WTC11 (cell line): Measurements from ENCODE around the gene LIMS2. TPM values are rescaled to one million over a fixed set of nuclear protein-coding genes. Genes with fewer than 3 reads are reported as not detected.

Source experiments
- ATAC-seq: fragments of 200-7000 bp; cut with Tn5 transposase; 2 replicates; pipeline ENCODE4 v1.10.0; 2021; ENCODE audit warnings: mild to moderate bottlenecking, moderate library complexity
- CTCF ChIA-PET: fragments of 300-600 bp; sonication (Branson Sonifier 250); formaldehyde crosslinking; loops from one replicate; lab custom pipeline; 2021; ENCODE audit warnings: antibody characterized with exemption; lab: Charles Lee
- POLR2A ChIA-PET: fragments of 350-600 bp; sonication (Branson Sonifier 250); formaldehyde crosslinking; loops from one replicate; lab custom pipeline; 2021; ENCODE audit warnings: antibody characterized with exemption; lab: Charles Lee
- DNase-seq: peaks from one replicate; pipeline ENCODE4 v3.0.0; 2021; ENCODE audit warnings: low spot score
- H3K27ac Mint-ChIP-seq: 2 replicates; pipeline ENCODE4 v1.8.0; 2021; ENCODE audit warnings: mixed read lengths
- H3K27me3 Mint-ChIP-seq: 2 replicates; pipeline ENCODE4 v1.8.0; 2021; ENCODE audit warnings: low read depth, mild to moderate bottlenecking, moderate library complexity, mixed read lengths
- H3K36me3 Mint-ChIP-seq: 2 replicates; pipeline ENCODE4 v1.8.0; 2021; ENCODE audit warnings: mixed read lengths
- H3K4me1 Mint-ChIP-seq: 2 replicates; pipeline ENCODE4 v1.8.0; 2022; ENCODE audit warnings: mixed read lengths
- H3K4me3 Mint-ChIP-seq: 2 replicates; pipeline ENCODE4 v1.8.0; 2021; ENCODE audit warnings: mild to moderate bottlenecking, moderate library complexity, mixed read lengths
- H3K9me3 Mint-ChIP-seq: 2 replicates; pipeline ENCODE4 v1.8.0; 2021; ENCODE audit warnings: mixed read lengths
- ATF3 ChIP-seq: sonication (generic); formaldehyde crosslinking; conservative IDR thresholded peaks from 2 replicates; pipeline ENCODE4 v1.8.1; 2022; ENCODE audit warnings: mild to moderate bottlenecking, missing genetic modification reagents
- CDX4 ChIP-seq: fragments of 250-450 bp; sonication (Bioruptor Pico); IDR thresholded peaks from 2 replicates; pipeline ENCODE4 v1.9.0; 2021; ENCODE audit warnings: moderate library complexity, mild to moderate bottlenecking, inconsistent platforms, borderline replicate concordance
- E2F1 ChIP-seq: sonication (generic); formaldehyde crosslinking; IDR thresholded peaks from 2 replicates; pipeline ENCODE4 v1.8.0; 2022; ENCODE audit warnings: mild to moderate bottlenecking, missing genetic modification reagents
- EMX1 ChIP-seq: fragments of 250-450 bp; sonication (Bioruptor Pico); IDR thresholded peaks from 2 replicates; pipeline ENCODE4 v1.8.0; 2021; ENCODE audit warnings: mild to moderate bottlenecking
- ESRRA ChIP-seq: sonication (generic); formaldehyde crosslinking; IDR thresholded peaks from 2 replicates; pipeline ENCODE4 v1.8.1; 2022; ENCODE audit warnings: mild to moderate bottlenecking, missing genetic modification reagents, borderline replicate concordance
- FOXJ3 ChIP-seq: sonication (generic); formaldehyde crosslinking; IDR thresholded peaks from 2 replicates; pipeline ENCODE4 v1.9.0; 2021; ENCODE audit warnings: missing genetic modification reagents, mild to moderate bottlenecking, borderline replicate concordance
- FOXK1 ChIP-seq: sonication (generic); formaldehyde crosslinking; IDR thresholded peaks from 2 replicates; pipeline ENCODE4 v1.8.0; 2022; ENCODE audit warnings: mild to moderate bottlenecking, moderate library complexity, missing genetic modification reagents
- FOXP1 ChIP-seq: sonication (generic); formaldehyde crosslinking; IDR thresholded peaks from 2 replicates; pipeline ENCODE4 v1.8.0; 2022; ENCODE audit warnings: missing genetic modification reagents, mild to moderate bottlenecking, moderate library complexity, borderline replicate concordance
- IRF2 ChIP-seq: sonication (generic); formaldehyde crosslinking; IDR thresholded peaks from 2 replicates; pipeline ENCODE4 v1.8.0; 2022; ENCODE audit warnings: low read depth, missing genetic modification reagents, borderline replicate concordance
- NFATC4 ChIP-seq: fragments of 250-450 bp; sonication (Bioruptor Pico); IDR thresholded peaks from 2 replicates; pipeline ENCODE4 v1.9.0; 2021; ENCODE audit warnings: mild to moderate bottlenecking
- NR3C1 ChIP-seq: sonication (generic); formaldehyde crosslinking; conservative IDR thresholded peaks from 2 replicates; pipeline ENCODE4 v1.8.1; 2023; ENCODE audit warnings: low read depth, mild to moderate bottlenecking, missing genetic modification reagents
- OVOL2 ChIP-seq: fragments of 250-450 bp; sonication (Bioruptor Pico); IDR thresholded peaks from 2 replicates; pipeline ENCODE4 v1.9.0; 2021; ENCODE audit warnings: mild to moderate bottlenecking, borderline replicate concordance
- RORB ChIP-seq: fragments of 250-450 bp; sonication (Bioruptor Pico); IDR thresholded peaks from 2 replicates; pipeline ENCODE4 v1.9.0; 2021; ENCODE audit warnings: mild to moderate bottlenecking
- TP53 ChIP-seq: sonication (generic); formaldehyde crosslinking; IDR thresholded peaks from 2 replicates; pipeline ENCODE4 v1.8.1; 2023; ENCODE audit warnings: mild to moderate bottlenecking, missing genetic modification reagents
- USF2 ChIP-seq: sonication (generic); formaldehyde crosslinking; IDR thresholded peaks from 2 replicates; pipeline ENCODE4 v1.8.1; 2023; ENCODE audit warnings: mild to moderate bottlenecking, missing genetic modification reagents, moderate library complexity
- ZBTB43 ChIP-seq: sonication (generic); formaldehyde crosslinking; IDR thresholded peaks from 2 replicates; pipeline ENCODE4 v1.8.1; 2023; ENCODE audit warnings: mild to moderate bottlenecking, missing genetic modification reagents
- ZNF219 ChIP-seq: sonication (generic); formaldehyde crosslinking; IDR thresholded peaks from 2 replicates; pipeline ENCODE4 v1.8.0; 2023; ENCODE audit warnings: missing genetic modification reagents, mild to moderate bottlenecking, borderline replicate concordance
- ZNF263 ChIP-seq: sonication (generic); formaldehyde crosslinking; IDR thresholded peaks from 2 replicates; pipeline ENCODE4 v1.8.1; 2022; ENCODE audit warnings: low read depth, mild to moderate bottlenecking, moderate library complexity, missing genetic modification reagents
- ZNF317 ChIP-seq: sonication (generic); formaldehyde crosslinking; IDR thresholded peaks from 2 replicates; pipeline ENCODE4 v1.8.1; 2023; ENCODE audit warnings: low read depth, mild to moderate bottlenecking, moderate library complexity, missing genetic modification reagents, borderline replicate concordance
- ZNF416 ChIP-seq: fragments of 250-450 bp; sonication (Bioruptor Pico); IDR thresholded peaks from 2 replicates; pipeline ENCODE4 v1.9.0; 2021; ENCODE audit warnings: mild to moderate bottlenecking, inconsistent platforms
- total RNA-seq: library from RNA; stranded (reverse); gene quantifications from 3 replicates; pipeline ENCODE4 v1.2.3, GENCODE V29; 2021
- TF ChIP-seq, protein P1 (sequence below): sonication (generic); formaldehyde crosslinking; IDR thresholded peaks from 2 replicates; pipeline ENCODE4 v1.8.0; 2022; ENCODE audit warnings: mild to moderate bottlenecking, missing genetic modification reagents
- TF ChIP-seq, protein P2 (sequence below): sonication (generic); formaldehyde crosslinking; IDR thresholded peaks from 2 replicates; pipeline ENCODE4 v1.8.1; 2022; ENCODE audit warnings: low read depth, mild to moderate bottlenecking, moderate library complexity, missing genetic modification reagents, borderline replicate concordance
- TF ChIP-seq, protein P3 (sequence below): fragments of 250-450 bp; sonication (Bioruptor Pico); IDR thresholded peaks from 2 replicates; pipeline ENCODE4 v2.1.2; 2022; ENCODE audit warnings: mild to moderate bottlenecking, moderate library complexity

LIMS2 gene
- total RNA-seq, 1 experiment from 2014 or later = 2.4 TPM

GRCh38 chr2:127631541-127631996, 43.8 kb downstream of the LIMS2 start:
- Mint-ChIP-seq H3K27ac (no peak overlapping the region), H3K36me3 (no peaks in the 10 kb centered on the region), H3K9me3 (no peaks in the 10 kb centered on the region), H3K4me3 (no peak overlapping the region)
- CTCF ChIA-PET = interaction anchor here (1.2 to 2.4 kb wide), 2 partner anchors 18 to 40 kb away, joined by 6 to 11 read pairs; no protein-coding TSS in a partner anchor
- POLR2A ChIA-PET = no interaction called here
- ATAC-seq = no peak
- TF ChIP-seq NFATC4 (CRISPR knock-in tag) (no peak), ZNF416 (no peak), NR3C1 (CRISPR knock-in tag) (no peak), OVOL2 (no peak), ZNF263 (CRISPR knock-in tag) (no peak), CDX4 (no peak), E2F1 (CRISPR knock-in tag) (no peak), ZNF219 (CRISPR knock-in tag) (no peak), RORB (CRISPR knock-in tag) (no peak), FOXP1 (CRISPR knock-in tag) (no peak), TP53 (CRISPR knock-in tag) (no peak), ZNF317 (no peak)
- TF ChIP-seq, protein P1, sequence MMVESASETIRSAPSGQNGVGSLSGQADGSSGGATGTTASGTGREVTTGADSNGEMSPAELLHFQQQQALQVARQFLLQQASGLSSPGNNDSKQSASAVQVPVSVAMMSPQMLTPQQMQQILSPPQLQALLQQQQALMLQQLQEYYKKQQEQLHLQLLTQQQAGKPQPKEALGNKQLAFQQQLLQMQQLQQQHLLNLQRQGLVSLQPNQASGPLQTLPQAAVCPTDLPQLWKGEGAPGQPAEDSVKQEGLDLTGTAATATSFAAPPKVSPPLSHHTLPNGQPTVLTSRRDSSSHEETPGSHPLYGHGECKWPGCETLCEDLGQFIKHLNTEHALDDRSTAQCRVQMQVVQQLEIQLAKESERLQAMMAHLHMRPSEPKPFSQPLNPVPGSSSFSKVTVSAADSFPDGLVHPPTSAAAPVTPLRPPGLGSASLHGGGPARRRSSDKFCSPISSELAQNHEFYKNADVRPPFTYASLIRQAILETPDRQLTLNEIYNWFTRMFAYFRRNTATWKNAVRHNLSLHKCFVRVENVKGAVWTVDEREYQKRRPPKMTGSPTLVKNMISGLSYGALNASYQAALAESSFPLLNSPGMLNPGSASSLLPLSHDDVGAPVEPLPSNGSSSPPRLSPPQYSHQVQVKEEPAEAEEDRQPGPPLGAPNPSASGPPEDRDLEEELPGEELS = no peak
- TF ChIP-seq, protein P2, sequence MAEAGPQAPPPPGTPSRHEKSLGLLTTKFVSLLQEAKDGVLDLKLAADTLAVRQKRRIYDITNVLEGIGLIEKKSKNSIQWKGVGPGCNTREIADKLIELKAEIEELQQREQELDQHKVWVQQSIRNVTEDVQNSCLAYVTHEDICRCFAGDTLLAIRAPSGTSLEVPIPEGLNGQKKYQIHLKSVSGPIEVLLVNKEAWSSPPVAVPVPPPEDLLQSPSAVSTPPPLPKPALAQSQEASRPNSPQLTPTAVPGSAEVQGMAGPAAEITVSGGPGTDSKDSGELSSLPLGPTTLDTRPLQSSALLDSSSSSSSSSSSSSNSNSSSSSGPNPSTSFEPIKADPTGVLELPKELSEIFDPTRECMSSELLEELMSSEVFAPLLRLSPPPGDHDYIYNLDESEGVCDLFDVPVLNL (CRISPR knock-in tag) = no peak
- TF ChIP-seq, all 79 proteins: peak for 0
- no peak for DNase-seq
- H3K27me3 Mint-ChIP-seq = no peaks in the 10 kb centered on the region
- no peaks in the 10 kb centered on the region for H3K4me1 Mint-ChIP-seq

- ATAC-seq = no peak
- POLR2A ChIA-PET = no interaction called here
- CTCF ChIA-PET = interaction anchor here (1.2 to 2.4 kb wide), 2 partner anchors 19 to 39 kb away, joined by 6 to 11 read pairs; no protein-coding TSS in a partner anchor
These were observed 44.3 kb downstream of the LIMS2 start for GRCh38 chr2:127630864-127631540.

More at GRCh38 chr2:127630864-127631540, 44.3 kb downstream of the LIMS2 start:
- DNase-seq = no peak
- Mint-ChIP-seq H3K4me3 (no peak overlapping the region), H3K27me3 (no peaks in the 10 kb centered on the region), H3K27ac (no peak overlapping the region), H3K36me3 (no peaks in the 10 kb centered on the region), H3K4me1 (no peaks in the 10 kb centered on the region), H3K9me3 (no peaks in the 10 kb centered on the region)
- TF ChIP-seq IRF2 (CRISPR knock-in tag) (no peak), EMX1 (CRISPR knock-in tag) (no peak), ESRRA (CRISPR knock-in tag) (no peak), FOXK1 (CRISPR knock-in tag) (no peak), ZBTB43 (CRISPR knock-in tag) (no peak), FOXJ3 (CRISPR knock-in tag) (no peak), FOXP1 (CRISPR knock-in tag) (no peak), ATF3 (CRISPR knock-in tag) (no peak), CDX4 (no peak), USF2 (no peak)
- TF ChIP-seq, protein P3, sequence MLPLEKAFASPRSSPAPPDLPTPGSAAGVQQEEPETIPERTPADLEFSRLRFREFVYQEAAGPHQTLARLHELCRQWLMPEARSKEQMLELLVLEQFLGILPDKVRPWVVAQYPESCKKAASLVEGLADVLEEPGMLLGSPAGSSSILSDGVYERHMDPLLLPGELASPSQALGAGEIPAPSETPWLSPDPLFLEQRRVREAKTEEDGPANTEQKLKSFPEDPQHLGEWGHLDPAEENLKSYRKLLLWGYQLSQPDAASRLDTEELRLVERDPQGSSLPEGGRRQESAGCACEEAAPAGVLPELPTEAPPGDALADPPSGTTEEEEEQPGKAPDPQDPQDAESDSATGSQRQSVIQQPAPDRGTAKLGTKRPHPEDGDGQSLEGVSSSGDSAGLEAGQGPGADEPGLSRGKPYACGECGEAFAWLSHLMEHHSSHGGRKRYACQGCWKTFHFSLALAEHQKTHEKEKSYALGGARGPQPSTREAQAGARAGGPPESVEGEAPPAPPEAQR (CRISPR knock-in tag) = no peak
